ENCODE measurements around the gene VPS37B.

The VPS37B gene

GRCh38 chr12:122853582-122854245 is 42.2 kb downstream of the VPS37B start:
- no peaks in the 10 kb centered on the region for H3K9me2 ChIP-seq (ENCODE audit: low read depth, low read length)
- no peaks in the 10 kb centered on the region for H3K27me3 ChIP-seq (ENCODE audit: insufficient read depth, low read length)
- no peak overlapping the region for H3K27ac ChIP-seq (ENCODE audit: low read depth, low read length, poor library complexity, severe bottlenecking)
- no peaks in the 10 kb centered on the region for H4K20me1 ChIP-seq (ENCODE audit: insufficient read depth, low read length)
- H3K36me3 ChIP-seq (ENCODE audit: insufficient read depth, low read length) = peaks cover 18% of the 10 kb centered on the region; the same call in 1 of the 2 replicates
- H3K4me2 ChIP-seq (ENCODE audit: low read length) = no peak overlapping the region
- no peak for TF ChIP-seq EZH2 (IDR thresholded peaks at IDR 0.05; ENCODE audit: borderline replicate concordance, low read length)
- no peak for TF ChIP-seq CTCF (IDR thresholded peaks at IDR 0.05; ENCODE audit: low read length)
- H3K79me2 ChIP-seq (ENCODE audit: insufficient read depth, low read length) = no peaks in the 10 kb centered on the region
- H3F3A ChIP-seq (ENCODE audit: insufficient read depth, low read length) = no peaks in the 10 kb centered on the region
- no peaks in the 10 kb centered on the region for H3K4me1 ChIP-seq (ENCODE audit: insufficient read depth, low read length, severe bottlenecking)
- H3K9ac ChIP-seq (ENCODE audit: low read length) = no peak overlapping the region
- H2AFZ ChIP-seq (ENCODE audit: low read length) = no peak overlapping the region
- no peaks in the 10 kb centered on the region for H3K9me3 ChIP-seq (ENCODE audit: low read length)
- no peak overlapping the region for H3K4me3 ChIP-seq (ENCODE audit: low read depth, low read length, poor library complexity, severe bottlenecking)

- Histone ChIP-seq H3K36me3 (ENCODE audit: insufficient read depth, low read length) (peaks cover 25% of the 10 kb centered on the region), H3K27ac (ENCODE audit: low read depth, low read length, poor library complexity, severe bottlenecking) (no peak overlapping the region), H3K4me2 (ENCODE audit: low read length) (no peak overlapping the region), H3K27me3 (ENCODE audit: insufficient read depth, low read length) (no peaks in the 10 kb centered on the region), H4K20me1 (ENCODE audit: insufficient read depth, low read length) (no peaks in the 10 kb centered on the region), H3K4me1 (ENCODE audit: insufficient read depth, low read length, severe bottlenecking) (no peaks in the 10 kb centered on the region), H2AFZ (ENCODE audit: low read length) (no peak overlapping the region), H3K9me2 (ENCODE audit: low read depth, low read length) (no peaks in the 10 kb centered on the region), H3K4me3 (ENCODE audit: low read depth, low read length, poor library complexity, severe bottlenecking) (no peak overlapping the region), H3K9me3 (ENCODE audit: low read length) (no peaks in the 10 kb centered on the region), H3K79me2 (ENCODE audit: insufficient read depth, low read length) (no peaks in the 10 kb centered on the region), H3F3A (ENCODE audit: insufficient read depth, low read length) (no peaks in the 10 kb centered on the region), H3K9ac (ENCODE audit: low read length) (no peak overlapping the region)
- TF ChIP-seq CTCF (IDR thresholded peaks at IDR 0.05; ENCODE audit: low read length) (no peak), EZH2 (IDR thresholded peaks at IDR 0.05; ENCODE audit: borderline replicate concordance, low read length) (no peak)
These were observed 43.3 kb downstream of the VPS37B start for GRCh38 chr12:122852336-122853275.

- Histone ChIP-seq H3K4me1 (ENCODE audit: insufficient read depth, low read length, severe bottlenecking) (no peaks in the 10 kb centered on the region), H2AFZ (ENCODE audit: low read length) (no peak overlapping the region), H3K9me3 (ENCODE audit: low read length) (no peaks in the 10 kb centered on the region), H3K9ac (ENCODE audit: low read length) (no peak overlapping the region), H3K27ac (ENCODE audit: low read depth, low read length, poor library complexity, severe bottlenecking) (no peak overlapping the region), H3K27me3 (ENCODE audit: insufficient read depth, low read length) (no peaks in the 10 kb centered on the region), H3K4me3 (ENCODE audit: low read depth, low read length, poor library complexity, severe bottlenecking) (no peak overlapping the region), H3K36me3 (ENCODE audit: insufficient read depth, low read length) (peaks cover 25% of the 10 kb centered on the region), H3K79me2 (ENCODE audit: insufficient read depth, low read length) (no peaks in the 10 kb centered on the region), H3K4me2 (ENCODE audit: low read length) (no peak overlapping the region), H4K20me1 (ENCODE audit: insufficient read depth, low read length) (no peaks in the 10 kb centered on the region), H3K9me2 (ENCODE audit: low read depth, low read length) (no peaks in the 10 kb centered on the region), H3F3A (ENCODE audit: insufficient read depth, low read length) (no peaks in the 10 kb centered on the region)
- TF ChIP-seq CTCF (IDR thresholded peaks at IDR 0.05; ENCODE audit: low read length) (no peak), EZH2 (IDR thresholded peaks at IDR 0.05; ENCODE audit: borderline replicate concordance, low read length) (no peak)
These were observed 44.1 kb downstream of the VPS37B start for GRCh38 chr12:122851820-122852219.
